CD4-positive, alpha-beta T cell treated with Interferon gamma for 1 hour (primary cell): ENCODE measurements around the gene TUBB4B.

ENCODE experiments used
- DNase-seq: peaks from one replicate; pipeline ENCODE4 v3.0.0-alpha.2; 2020

Gene TUBB4B

GRCh38 chr9:137273095-137273490, 32.0 kb downstream of the TUBB4B start:
- no peak for DNase-seq

GRCh38 chr9:137273611-137274320, 32.7 kb downstream of the TUBB4B start:
- DNase-seq: no peak

GRCh38 chr9:137275203-137275587, 34.1 kb downstream of the TUBB4B start:
- no peak for DNase-seq

GRCh38 chr9:137275588-137276472, 34.7 kb downstream of the TUBB4B start:
- DNase-seq: no peak

- no peak for DNase-seq
Observed at GRCh38 chr9:137276473-137277328, 35.6 kb downstream of the TUBB4B start.

GRCh38 chr9:137277329-137278041, 36.4 kb downstream of the TUBB4B start, which contains the start of gene TOR4A:
Gene TOR4A (plus strand): TSS chr9:137277726. CDS start chr9:137278690, 964 bp downstream.
- peak; percentile 67 for DNase-seq

- DNase-seq: peak; percentile 31
Observed at GRCh38 chr9:137278061-137278701, 37.1 kb downstream of the TUBB4B start.

GRCh38 chr9:137278721-137279711, 37.9 kb downstream of the TUBB4B start:
- no peak for DNase-seq

- DNase-seq: no peak
Observed at GRCh38 chr9:137279741-137280473, 38.8 kb downstream of the TUBB4B start.

GRCh38 chr9:137280474-137281344, 39.6 kb downstream of the TUBB4B start:
- no peak for DNase-seq

GRCh38 chr9:137281345-137282116, 40.4 kb downstream of the TUBB4B start:
- no peak for DNase-seq

- DNase-seq: no peak
Observed at GRCh38 chr9:137286975-137287383, 45.9 kb downstream of the TUBB4B start.

GRCh38 chr9:137293094-137293481, 52.0 kb downstream of the TUBB4B start:
- no peak for DNase-seq
